Neural progenitor cell (in vitro differentiated cells): ENCODE data around the gene PCCA. TPM values are rescaled to one million over a fixed set of nuclear protein-coding genes. Genes with fewer than 3 reads are reported as not detected.

Experiments used
- DNase-seq: peaks from one replicate; pipeline ENCODE4 v3.0.0-alpha.2; 2016; ENCODE audit warnings: low spot score
- H2AFZ ChIP-seq: fragments of 200-600 bp; sonication (generic); replicated peaks from 2 replicates; pipeline ENCODE4 v1.6.1; 2016; ENCODE audit warnings: antibody characterized with exemption
- H3F3A ChIP-seq: fragments of 200-600 bp; sonication (generic); 2 replicates; pipeline ENCODE4 v1.6.1; 2016; ENCODE audit warnings: antibody characterized with exemption, low read depth
- H3K27ac ChIP-seq: fragments of 200-600 bp; sonication (generic); 2 replicates; pipeline ENCODE4 v1.5.1; 2016; ENCODE audit warnings: mild to moderate bottlenecking
- H3K27me3 ChIP-seq: fragments of 200-600 bp; sonication (generic); 2 replicates; pipeline ENCODE4 v1.6.1; 2016; ENCODE audit warnings: mild to moderate bottlenecking, moderate library complexity
- H3K36me3 ChIP-seq: fragments of 200-600 bp; sonication (generic); 2 replicates; pipeline ENCODE4 v1.5.1; 2016
- H3K4me1 ChIP-seq: fragments of 200-600 bp; sonication (generic); 2 replicates; pipeline ENCODE4 v1.6.1; 2016; ENCODE audit warnings: mixed run types
- H3K4me2 ChIP-seq: fragments of 200-600 bp; sonication (generic); 2 replicates; pipeline ENCODE4 v1.6.1; 2016
- H3K4me3 ChIP-seq: fragments of 200-600 bp; sonication (generic); 2 replicates; pipeline ENCODE4 v1.5.1; 2016
- H3K79me2 ChIP-seq: fragments of 200-600 bp; sonication (generic); 2 replicates; pipeline ENCODE4 v1.6.1; 2016; ENCODE audit warnings: low read depth
- H3K9ac ChIP-seq: fragments of 200-600 bp; sonication (generic); 2 replicates; pipeline ENCODE4 v1.6.1; 2016
- H3K9me3 ChIP-seq: fragments of 200-600 bp; sonication (generic); 2 replicates; pipeline ENCODE4 v1.5.1; 2016; ENCODE audit warnings: low read depth
- H4K20me1 ChIP-seq: fragments of 200-600 bp; sonication (generic); 2 replicates; pipeline ENCODE4 v1.6.1; 2016; ENCODE audit warnings: low read depth
- H3K27ac Mint-ChIP-seq: 3 replicates; pipeline ENCODE4 v1.8.0; 2021; ENCODE audit warnings: mixed read lengths
- H3K27me3 Mint-ChIP-seq: 2 replicates; pipeline ENCODE4 v1.8.0; 2022; ENCODE audit warnings: low read depth, mild to moderate bottlenecking, inconsistent platforms, moderate library complexity, mixed read lengths; ENCODE audit not compliant: insufficient read depth
- H3K36me3 Mint-ChIP-seq: 3 replicates; pipeline ENCODE4 v1.8.0; 2021; ENCODE audit warnings: mixed read lengths
- H3K4me1 Mint-ChIP-seq: 3 replicates; pipeline ENCODE4 v1.8.0; 2021; ENCODE audit warnings: mixed read lengths
- H3K4me3 Mint-ChIP-seq: 3 replicates; pipeline ENCODE4 v1.8.0; 2021; ENCODE audit warnings: mild to moderate bottlenecking, moderate library complexity, mixed read lengths
- H3K9me3 Mint-ChIP-seq: 3 replicates; pipeline ENCODE4 v1.8.0; 2020; ENCODE audit warnings: mixed read lengths
- CTCF ChIP-seq: fragments of 200-600 bp; sonication (generic); IDR thresholded peaks from 2 replicates; pipeline ENCODE4 v1.5.1; 2017; ENCODE audit warnings: antibody characterized with exemption, mild to moderate bottlenecking
- EZH2 ChIP-seq: fragments of 200-600 bp; sonication (generic); IDR thresholded peaks from 2 replicates; pipeline ENCODE4 v1.6.1; 2017; ENCODE audit warnings: antibody characterized with exemption, mild to moderate bottlenecking, moderate library complexity
- EZH2phosphoT487 ChIP-seq: fragments of 200-600 bp; sonication (generic); IDR thresholded peaks from 2 replicates; pipeline ENCODE4 v1.6.1; 2017; ENCODE audit warnings: antibody characterized with exemption
- total RNA-seq: library from RNA; depleted of rRNA; stranded (reverse); fragments of >200 nt; gene quantifications from 2 replicates; pipeline ENCODE4 v1.2.3, GENCODE V29; 2015; ENCODE audit warnings: low replicate concordance

Gene PCCA
- total RNA-seq, 1 donor from 2014 or later = 60.6 TPM

GRCh38 chr13:100273138-100273537 lies 184.2 kb downstream of the PCCA start:
- H3K36me3 ChIP-seq = no peaks in the 10 kb centered on the region
- peaks cover 23% of the 10 kb centered on the region for H3K36me3 Mint-ChIP-seq

GRCh38 chr13:100273552-100273951 lies 184.7 kb downstream of the PCCA start:
- Histone ChIP-seq H3K79me2 (no peaks in the 10 kb centered on the region), H3K27me3 (no peaks in the 10 kb centered on the region), H3K4me3 (no peak overlapping the region), H3K9me3 (no peaks in the 10 kb centered on the region), H4K20me1 (no peaks in the 10 kb centered on the region), H3K36me3 (no peaks in the 10 kb centered on the region), H2AFZ (no peak overlapping the region), H3F3A (no peaks in the 10 kb centered on the region), H3K4me1 (no peaks in the 10 kb centered on the region), H3K27ac (no peak overlapping the region), H3K9ac (no peak overlapping the region), H3K4me2 (no peak overlapping the region)
- DNase-seq = no peak
- Mint-ChIP-seq H3K36me3 (peaks cover 22% of the 10 kb centered on the region), H3K4me1 (peaks cover 2% of the 10 kb centered on the region), H3K27ac (no peak overlapping the region), H3K9me3 (no peaks in the 10 kb centered on the region), H3K27me3 (no peaks in the 10 kb centered on the region), H3K4me3 (no peak overlapping the region)
- TF ChIP-seq CTCF (no peak), EZH2phosphoT487 (no peak), EZH2 (no peak)

More at GRCh38 chr13:100273138-100273537, 184.2 kb downstream of the PCCA start:
- Histone ChIP-seq H2AFZ (no peak overlapping the region), H3K27ac (no peak overlapping the region), H3K4me2 (no peak overlapping the region), H4K20me1 (no peaks in the 10 kb centered on the region), H3K4me1 (no peaks in the 10 kb centered on the region), H3K9me3 (no peaks in the 10 kb centered on the region), H3K27me3 (no peaks in the 10 kb centered on the region), H3K4me3 (no peak overlapping the region), H3K79me2 (no peaks in the 10 kb centered on the region), H3F3A (no peaks in the 10 kb centered on the region), H3K9ac (no peak overlapping the region)
- TF ChIP-seq EZH2 (no peak), EZH2phosphoT487 (no peak), CTCF (no peak)
- peaks cover 2% of the 10 kb centered on the region for H3K4me1 Mint-ChIP-seq
- H3K9me3 Mint-ChIP-seq = no peaks in the 10 kb centered on the region
- no peak overlapping the region for H3K27ac Mint-ChIP-seq
- H3K27me3 Mint-ChIP-seq = no peaks in the 10 kb centered on the region
- no peak for DNase-seq
- H3K4me3 Mint-ChIP-seq = no peak overlapping the region

GRCh38 chr13:100274942-100275506 lies 186.1 kb downstream of the PCCA start:
- Histone ChIP-seq H3F3A (no peaks in the 10 kb centered on the region), H3K4me3 (no peak overlapping the region), H3K9me3 (no peaks in the 10 kb centered on the region), H4K20me1 (no peaks in the 10 kb centered on the region), H3K4me1 (no peaks in the 10 kb centered on the region), H2AFZ (no peak overlapping the region), H3K9ac (no peak overlapping the region), H3K27me3 (no peaks in the 10 kb centered on the region), H3K27ac (no peak overlapping the region), H3K4me2 (no peak overlapping the region), H3K36me3 (no peaks in the 10 kb centered on the region), H3K79me2 (no peaks in the 10 kb centered on the region)
- no peak for TF ChIP-seq EZH2
- no peak for TF ChIP-seq CTCF
- TF ChIP-seq EZH2phosphoT487 = no peak
- Mint-ChIP-seq H3K27ac (no peak overlapping the region), H3K9me3 (no peaks in the 10 kb centered on the region), H3K4me3 (no peak overlapping the region), H3K4me1 (peaks cover 2% of the 10 kb centered on the region), H3K27me3 (no peaks in the 10 kb centered on the region), H3K36me3 (peaks cover 17% of the 10 kb centered on the region)
- DNase-seq = no peak
